SHP77 treated with DMSO at 0.1 percent for 48 hours (cell line): ENCODE data around the gene WDR1.
"Not testable (repeated sequence)": the region's sequence is repeated elsewhere in the genome, so short reads cannot be mapped to it uniquely, and the experiment has no call there.

Experiments
- DNase-seq: peaks from one replicate; lab custom pipeline; 2025; lab: John Stamatoyannopoulos, UW

The WDR1 gene

GRCh38 chr4:10131202-10131601 is 14.6 kb upstream of the WDR1 start:
- DNase-seq = no peak

DNA sequence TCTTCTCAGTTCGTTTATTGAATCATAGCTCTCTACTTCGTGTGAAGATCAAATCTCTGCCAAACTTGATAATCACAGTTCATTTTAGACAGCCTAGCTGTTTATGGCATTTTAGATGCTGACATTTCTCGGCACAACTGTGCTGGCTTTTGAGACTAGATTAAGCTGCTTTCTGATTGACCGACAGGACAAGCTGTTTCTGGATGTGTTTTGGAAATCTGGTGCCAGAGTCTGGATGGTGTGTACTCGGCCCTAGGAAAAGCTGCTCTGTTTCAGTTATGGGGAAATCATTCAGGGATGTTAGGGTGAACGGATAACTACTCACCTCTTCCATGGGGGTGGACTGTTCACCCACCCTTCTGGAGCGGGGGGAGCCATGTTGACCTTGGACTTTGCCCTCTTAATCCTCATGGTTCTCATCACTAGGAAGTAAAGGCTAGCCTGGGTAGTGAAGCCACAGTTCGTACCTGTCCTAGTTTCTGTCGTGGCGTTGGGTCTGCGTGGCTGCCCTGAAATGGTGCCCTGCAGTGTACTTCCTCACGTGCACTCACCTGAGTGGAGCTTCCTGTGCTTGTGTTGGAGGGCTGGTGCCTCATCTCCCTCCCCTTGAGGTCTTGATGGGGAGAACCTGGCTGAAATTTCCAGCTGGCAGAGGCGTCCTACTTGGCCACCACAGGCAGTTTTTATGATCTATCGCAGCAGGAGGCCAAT is 13.7 kb upstream of the WDR1 start:
- DNase-seq = no peak

DNA sequence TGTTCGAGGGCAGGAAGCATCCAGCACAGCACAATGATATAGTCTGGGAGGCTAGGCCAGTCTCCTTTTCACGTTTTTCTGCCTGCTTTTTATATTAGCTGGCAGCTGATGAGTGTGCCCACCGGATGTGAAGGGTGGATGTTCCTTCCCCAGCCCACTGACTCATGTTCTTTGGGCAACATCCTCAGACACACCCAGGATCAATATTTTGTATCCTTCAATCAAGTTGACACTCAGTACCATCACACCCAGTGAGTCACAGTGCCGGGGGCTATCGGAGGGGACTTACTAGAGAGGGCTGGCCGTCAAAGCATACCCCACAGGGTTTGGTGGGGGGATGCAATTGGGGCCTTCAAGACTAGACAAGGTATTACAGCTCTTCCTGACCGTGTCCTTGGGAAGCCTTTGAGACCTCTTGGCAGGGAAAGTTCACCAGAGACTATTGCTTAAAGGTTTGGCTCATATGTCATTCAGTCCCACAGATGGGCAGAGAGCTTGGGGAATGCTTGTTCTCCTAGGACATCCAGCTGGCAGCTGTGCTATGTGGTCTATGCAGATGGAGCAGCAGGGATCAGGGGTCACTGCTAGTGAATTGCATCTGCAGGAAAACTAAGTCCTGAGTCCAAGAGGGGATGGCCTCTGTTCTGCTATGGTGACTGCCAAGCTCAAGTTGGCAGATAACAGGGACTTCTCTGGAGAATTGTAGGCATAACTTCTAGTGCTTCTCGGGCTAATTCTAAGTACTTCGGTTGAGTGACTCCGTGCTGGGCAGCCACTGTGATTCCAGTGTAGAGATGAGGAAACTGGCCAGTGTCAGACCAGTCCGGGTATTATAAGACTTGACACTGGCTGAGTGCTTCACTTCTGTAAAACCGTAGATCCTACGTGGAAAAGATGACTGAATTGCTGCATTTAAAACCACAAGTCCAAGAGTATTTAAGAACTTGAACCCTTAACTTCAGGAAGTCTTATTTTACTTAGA is 12.9 kb upstream of the WDR1 start:
- DNase-seq = no peak

GRCh38 chr4:10128761-10129160 is 12.2 kb upstream of the WDR1 start:
- DNase-seq = no peak

GRCh38 chr4:10127531-10127930 is 10.9 kb upstream of the WDR1 start:
- not testable (repeated sequence) for DNase-seq

- no peak for DNase-seq
Observed at GRCh38 chr4:10124167-10124930, 7.8 kb upstream of the WDR1 start.

DNA sequence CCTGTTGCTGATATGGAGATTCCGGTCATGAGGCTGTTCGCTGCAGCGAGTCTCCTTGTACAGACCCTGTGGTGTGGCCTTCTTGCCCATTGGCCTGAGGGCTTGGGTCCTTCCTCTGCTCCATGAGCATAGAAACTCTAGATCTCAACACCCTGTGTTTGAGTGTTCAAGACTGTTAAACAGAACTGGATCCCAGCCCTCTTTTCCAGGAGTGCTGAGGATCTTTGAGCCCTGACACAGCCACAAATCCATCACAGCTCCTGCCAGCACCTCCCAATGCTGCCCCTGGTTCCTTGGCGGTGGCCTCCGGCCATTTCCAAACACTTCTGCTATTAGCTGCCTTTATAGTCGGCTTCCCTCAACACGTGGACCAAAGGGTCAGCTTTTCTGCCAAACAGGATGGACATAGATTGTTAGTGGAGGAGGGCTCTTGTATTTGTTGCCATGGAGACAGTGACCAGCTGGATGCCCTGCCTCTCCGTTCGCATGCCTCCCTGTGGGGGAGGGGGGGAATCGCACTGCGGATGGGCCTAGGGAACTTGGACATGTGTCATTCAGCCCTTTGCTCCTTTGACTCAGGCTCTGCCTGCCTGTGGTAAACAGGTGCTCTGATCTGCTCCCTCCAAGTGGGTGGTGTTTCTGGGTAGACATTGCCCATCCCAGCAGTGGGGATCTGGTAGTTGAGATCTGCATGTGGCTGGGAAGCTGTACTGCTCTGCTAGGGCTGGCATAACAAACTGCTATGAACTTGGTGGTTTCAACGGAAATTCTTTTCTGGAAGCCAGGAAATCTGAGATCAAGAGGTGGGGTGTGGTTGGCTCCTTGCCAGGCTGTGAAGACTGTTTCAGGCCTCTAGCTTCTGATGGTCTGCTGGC is 6.9 kb upstream of the WDR1 start:
- DNase-seq = no peak

- no peak for DNase-seq
Observed at GRCh38 chr4:10122236-10122932, 5.8 kb upstream of the WDR1 start.

GRCh38 chr4:10121568-10122208 is 5.1 kb upstream of the WDR1 start:
- no peak for DNase-seq

- DNase-seq = no peak
Observed at GRCh38 chr4:10120943-10121567, 4.5 kb upstream of the WDR1 start.

DNA sequence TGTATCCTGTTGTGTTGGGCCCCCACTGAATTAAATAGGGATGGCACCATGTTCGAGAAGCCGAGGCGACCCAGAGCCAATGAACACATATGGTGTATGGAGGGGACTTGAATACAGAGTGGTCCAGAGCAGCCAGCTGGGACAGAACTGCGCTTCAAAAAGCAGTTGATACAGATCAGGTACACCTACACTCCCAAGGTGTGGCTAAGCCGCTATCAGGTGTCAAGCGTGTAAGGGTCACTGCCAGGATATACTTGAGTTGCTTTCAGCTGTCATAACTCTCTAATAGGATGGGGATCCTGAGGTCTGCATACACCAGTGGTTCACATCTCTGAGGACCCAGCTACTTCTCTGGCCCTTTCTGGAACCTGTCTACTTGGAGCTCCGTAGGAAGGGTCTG is 3.2 kb upstream of the WDR1 start:
- DNase-seq = no peak

DNA sequence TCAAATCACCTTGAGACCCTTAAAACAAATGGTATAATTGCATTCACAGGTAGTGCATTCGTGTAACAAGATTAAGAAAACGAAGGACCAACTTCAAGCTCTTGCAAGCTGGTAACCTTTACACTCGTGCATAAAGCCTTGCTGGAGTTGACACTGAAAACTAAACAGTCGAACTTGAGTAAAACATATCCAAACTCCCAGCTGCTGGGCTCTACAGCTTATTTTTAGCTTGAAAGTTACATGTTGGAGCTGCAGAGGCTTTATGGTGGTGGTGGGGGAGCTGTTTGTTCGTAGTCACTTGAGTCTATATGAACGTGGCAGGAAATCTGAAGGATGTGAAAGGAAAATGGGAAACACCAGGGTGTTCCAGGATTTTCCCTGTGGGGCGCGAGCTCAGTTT is 2.7 kb upstream of the WDR1 start:
- no peak for DNase-seq

DNA sequence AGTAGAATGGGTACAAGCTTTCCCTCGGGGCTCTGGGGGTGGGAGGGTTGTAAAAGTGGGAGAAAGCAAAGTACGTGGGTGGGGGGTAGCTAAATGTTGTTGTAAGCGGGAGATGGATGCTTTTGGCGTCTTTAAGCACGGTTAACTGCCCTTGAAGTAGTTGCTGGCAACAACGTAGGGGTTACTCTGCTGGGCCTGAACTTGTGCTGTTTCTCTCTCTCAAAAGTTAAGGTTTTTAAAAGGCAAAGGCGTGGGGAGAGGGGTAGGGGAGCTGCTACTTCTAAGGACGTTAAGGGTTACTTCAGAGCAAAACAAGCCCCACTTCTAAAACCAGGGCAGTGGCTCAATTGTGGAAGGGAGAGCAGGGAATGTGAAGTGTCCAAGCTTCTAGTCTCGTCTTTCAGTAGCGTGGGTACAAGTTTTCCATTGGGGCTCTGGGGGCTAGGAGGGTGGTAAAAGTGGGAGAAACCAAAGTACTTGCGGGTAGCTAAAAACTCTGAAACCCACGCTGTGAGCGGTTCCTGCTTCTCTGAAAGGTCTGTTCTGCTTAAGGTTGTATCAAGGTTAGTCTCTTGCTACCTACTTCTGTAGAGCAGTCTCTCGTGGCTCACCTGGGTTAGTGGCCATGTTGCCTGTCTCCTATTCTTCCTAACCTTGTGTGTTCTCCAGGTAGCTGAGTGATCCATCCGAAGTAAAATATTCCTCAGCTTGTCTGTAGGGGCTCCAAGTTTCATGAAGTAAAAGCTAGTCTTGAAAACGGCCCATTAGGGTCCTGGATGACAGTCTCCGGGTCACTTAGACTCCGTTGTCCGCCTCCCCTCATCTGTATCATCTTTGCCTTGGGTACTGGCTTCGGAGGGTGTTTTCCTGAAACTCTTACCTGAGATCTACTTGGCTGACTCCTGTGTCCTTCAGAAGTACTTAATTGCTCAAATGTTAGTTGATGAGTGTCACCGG is 1.7 kb upstream of the WDR1 start:
- DNase-seq = no peak

GRCh38 chr4:10117359-10118047 is 904 bp upstream of the WDR1 start:
- DNase-seq = no peak

- no peak for DNase-seq
Observed at GRCh38 chr4:10115797-10116568, 616 bp downstream of the WDR1 start.

DNA sequence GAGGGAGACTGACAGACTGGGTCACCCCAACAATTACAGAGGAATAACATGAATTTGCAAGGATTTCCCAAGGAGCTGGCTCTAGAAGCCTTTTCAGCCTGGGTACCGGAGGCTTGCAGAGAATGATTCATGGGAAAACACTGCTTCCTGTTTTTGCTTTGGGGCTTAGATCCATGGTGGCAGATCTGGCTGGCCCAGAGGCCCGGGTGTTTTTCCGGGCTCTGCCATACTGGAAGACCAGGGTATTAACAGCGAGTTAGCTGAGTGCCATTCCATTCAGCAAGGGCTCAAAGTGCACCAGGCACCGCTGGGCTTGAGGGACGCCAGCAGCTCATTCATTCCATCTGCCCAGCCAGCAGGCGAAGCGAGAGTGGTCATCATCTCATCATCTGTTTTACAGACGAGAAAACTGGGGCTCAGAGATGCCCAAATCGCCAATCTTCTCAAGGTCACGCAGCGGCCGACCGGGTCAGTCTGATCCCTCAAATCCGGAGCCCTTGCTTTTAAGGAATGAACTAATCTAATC is 1.3 kb downstream of the WDR1 start:
- DNase-seq = no peak

DNA sequence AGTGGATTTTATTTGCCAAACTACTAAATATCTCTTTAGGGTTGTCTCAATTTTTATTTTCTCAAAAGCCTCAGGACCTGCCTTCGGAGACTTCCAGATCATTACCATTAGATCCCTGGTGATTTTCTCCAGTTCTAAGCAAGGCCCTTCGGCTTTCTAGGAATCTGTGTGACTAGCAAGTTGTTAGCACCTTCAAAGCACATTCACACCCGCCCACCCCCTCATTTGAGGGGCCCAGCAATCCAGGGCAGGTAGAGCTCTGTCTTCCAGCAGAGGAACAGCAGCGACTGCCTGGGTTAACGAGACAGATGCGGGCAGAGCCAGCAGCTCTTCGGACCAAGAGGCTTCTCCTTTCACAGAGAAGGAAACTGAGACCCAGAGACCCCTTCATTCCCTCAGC is 2.0 kb downstream of the WDR1 start:
- no peak for DNase-seq
